WERI-Rb-1 (cell line): ENCODE measurements around the gene TMX4.

Source experiments
- DNase-seq: peaks from one replicate; pipeline ENCODE4 v3.0.0-alpha.2; 2020
- H3K27ac ChIP-seq: fragments of 250-450 bp; sonication (Bioruptor Pico); 2 replicates; pipeline ENCODE4 v1.5.1; 2020; ENCODE audit warnings: mild to moderate bottlenecking, moderate library complexity
- H3K27me3 ChIP-seq: fragments of 250-450 bp; sonication (Bioruptor Pico); 2 replicates; pipeline ENCODE4 v1.5.1; 2021; ENCODE audit warnings: mild to moderate bottlenecking, low read depth, moderate library complexity; ENCODE audit not compliant: insufficient read depth, severe bottlenecking
- H3K36me3 ChIP-seq: fragments of 250-450 bp; sonication (Bioruptor Pico); 2 replicates; pipeline ENCODE4 v1.5.1; 2020; ENCODE audit warnings: mild to moderate bottlenecking, moderate library complexity
- H3K4me3 ChIP-seq: 2 replicates; pipeline ENCODE4 v1.5.1; 2011; ENCODE audit warnings: low read depth, mild to moderate bottlenecking, control low read depth, low read length
- H3K9me3 ChIP-seq: fragments of 250-450 bp; sonication (Bioruptor Pico); 2 replicates; pipeline ENCODE4 v1.5.1; 2021; ENCODE audit warnings: mild to moderate bottlenecking, moderate library complexity; ENCODE audit not compliant: severe bottlenecking
- TF ChIP-seq, protein P1 (sequence below): IDR thresholded peaks from 2 replicates; pipeline ENCODE4 v1.5.1; 2011; ENCODE audit warnings: low read depth, mild to moderate bottlenecking, control low read depth, inconsistent platforms, low read length

Gene TMX4

DNA sequence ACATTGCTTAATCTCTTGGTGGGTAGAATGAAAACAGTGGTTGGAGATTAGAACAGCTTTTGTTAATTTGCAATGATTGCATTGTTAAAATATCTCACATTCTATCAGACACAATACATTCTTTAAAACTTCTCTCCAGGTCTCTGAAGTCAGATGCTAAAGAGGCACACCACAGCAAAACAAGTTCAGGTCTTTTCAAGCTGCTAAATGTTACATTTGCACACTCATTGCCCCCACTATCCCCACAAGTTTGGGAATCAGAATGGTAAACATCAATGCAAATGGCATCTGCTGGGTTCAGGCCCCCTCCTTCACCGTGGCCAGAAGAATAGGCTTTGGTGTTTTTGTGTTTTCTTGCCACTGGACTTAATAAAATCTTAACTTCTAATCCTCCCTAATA, 69.2 kb downstream of the TMX4 start:
- DNase-seq: no peak

DNA sequence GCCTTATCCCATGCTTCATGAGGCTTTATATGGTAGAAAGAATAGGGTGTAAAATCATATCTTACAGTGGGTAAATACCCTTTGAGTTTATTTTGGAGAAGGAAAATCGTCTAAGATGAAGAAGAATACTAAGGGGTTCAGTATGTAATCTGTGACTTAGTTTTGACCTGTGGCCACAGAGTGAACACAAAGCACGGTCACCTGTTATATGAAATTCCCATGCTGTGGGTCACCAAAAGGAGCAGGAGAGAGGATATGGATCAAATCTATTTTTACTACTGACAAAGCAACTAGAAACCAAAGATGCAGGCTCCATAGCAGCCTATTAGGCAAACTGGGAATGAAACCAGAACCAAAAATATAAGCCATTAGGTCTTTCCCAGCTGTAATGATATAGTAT, 75.7 kb downstream of the TMX4 start:
- no peak for DNase-seq
- Histone ChIP-seq H3K27me3 (no peaks in the 10 kb centered on the region), H3K27ac (no peak overlapping the region), H3K9me3 (peaks cover 3% of the 10 kb centered on the region), H3K36me3 (no peaks in the 10 kb centered on the region), H3K4me3 (no peak overlapping the region)
- TF ChIP-seq, protein P1, sequence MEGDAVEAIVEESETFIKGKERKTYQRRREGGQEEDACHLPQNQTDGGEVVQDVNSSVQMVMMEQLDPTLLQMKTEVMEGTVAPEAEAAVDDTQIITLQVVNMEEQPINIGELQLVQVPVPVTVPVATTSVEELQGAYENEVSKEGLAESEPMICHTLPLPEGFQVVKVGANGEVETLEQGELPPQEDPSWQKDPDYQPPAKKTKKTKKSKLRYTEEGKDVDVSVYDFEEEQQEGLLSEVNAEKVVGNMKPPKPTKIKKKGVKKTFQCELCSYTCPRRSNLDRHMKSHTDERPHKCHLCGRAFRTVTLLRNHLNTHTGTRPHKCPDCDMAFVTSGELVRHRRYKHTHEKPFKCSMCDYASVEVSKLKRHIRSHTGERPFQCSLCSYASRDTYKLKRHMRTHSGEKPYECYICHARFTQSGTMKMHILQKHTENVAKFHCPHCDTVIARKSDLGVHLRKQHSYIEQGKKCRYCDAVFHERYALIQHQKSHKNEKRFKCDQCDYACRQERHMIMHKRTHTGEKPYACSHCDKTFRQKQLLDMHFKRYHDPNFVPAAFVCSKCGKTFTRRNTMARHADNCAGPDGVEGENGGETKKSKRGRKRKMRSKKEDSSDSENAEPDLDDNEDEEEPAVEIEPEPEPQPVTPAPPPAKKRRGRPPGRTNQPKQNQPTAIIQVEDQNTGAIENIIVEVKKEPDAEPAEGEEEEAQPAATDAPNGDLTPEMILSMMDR: no peak

More for the DNA sequence above, 69.2 kb downstream of the TMX4 start:
- Histone ChIP-seq H3K27ac (no peak overlapping the region), H3K27me3 (no peaks in the 10 kb centered on the region), H3K36me3 (no peaks in the 10 kb centered on the region), H3K4me3 (no peak overlapping the region), H3K9me3 (peaks cover 3% of the 10 kb centered on the region)
- TF ChIP-seq, protein P1: no peak

DNA sequence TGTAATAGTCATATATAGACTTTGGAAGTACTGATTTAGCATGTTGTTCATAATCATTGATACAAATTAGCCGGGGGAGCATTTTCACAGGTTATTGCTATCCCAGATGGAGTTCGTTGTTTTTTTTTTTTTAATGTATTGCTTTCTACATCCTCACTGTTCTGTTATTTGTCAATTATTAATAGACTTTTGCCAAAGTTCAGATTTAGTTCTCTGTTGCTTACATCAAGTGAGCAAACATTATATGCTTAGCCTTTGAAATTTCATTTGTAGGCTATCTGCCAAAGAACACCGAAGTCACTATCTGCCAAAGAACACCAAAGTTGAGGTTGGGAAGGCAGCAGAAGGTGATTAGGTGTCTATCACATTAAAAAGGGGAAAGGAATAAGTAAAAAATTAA, 79.2 kb downstream of the TMX4 start, which contains the start of gene HAO1:
Gene HAO1, minus strand, starts transcription at position 118 of the 400 bp plus-strand sequence. Its CDS starts 36 bp downstream, at position 82.
- H3K4me3 ChIP-seq: no peak within 1 kb of the TSS
- TF ChIP-seq, protein P1: no peak
- no peak for DNase-seq
- no peaks in the 10 kb centered on the region for H3K36me3 ChIP-seq
- H3K27ac ChIP-seq: no peak within 1 kb of the TSS
- no peaks in the 10 kb centered on the region for H3K9me3 ChIP-seq
- no peaks in the 10 kb centered on the region for H3K27me3 ChIP-seq

DNA sequence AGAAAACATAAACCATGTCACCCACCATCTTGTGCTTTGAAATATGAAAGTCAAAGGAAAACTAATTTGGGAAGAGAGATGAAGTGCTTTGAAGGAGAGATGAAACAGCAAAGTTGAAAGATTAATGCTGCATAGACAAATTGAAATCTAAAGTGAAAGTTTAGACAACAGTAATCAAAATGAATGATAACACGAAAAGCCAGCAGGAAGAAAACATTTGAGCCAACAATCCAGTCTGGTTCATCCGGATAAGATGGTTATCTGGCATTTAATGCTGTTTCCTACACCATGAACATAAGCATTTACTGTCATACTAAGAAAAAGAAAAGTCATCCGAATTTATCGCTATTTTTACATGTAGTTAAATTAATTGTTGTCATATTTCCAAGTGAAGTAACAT, 79.9 kb downstream of the TMX4 start:
- no peak overlapping the region for H3K4me3 ChIP-seq
- H3K27me3 ChIP-seq: no peaks in the 10 kb centered on the region
- no peak overlapping the region for H3K27ac ChIP-seq
- DNase-seq: no peak
- no peaks in the 10 kb centered on the region for H3K36me3 ChIP-seq
- TF ChIP-seq, protein P1: no peak
- no peaks in the 10 kb centered on the region for H3K9me3 ChIP-seq

DNA sequence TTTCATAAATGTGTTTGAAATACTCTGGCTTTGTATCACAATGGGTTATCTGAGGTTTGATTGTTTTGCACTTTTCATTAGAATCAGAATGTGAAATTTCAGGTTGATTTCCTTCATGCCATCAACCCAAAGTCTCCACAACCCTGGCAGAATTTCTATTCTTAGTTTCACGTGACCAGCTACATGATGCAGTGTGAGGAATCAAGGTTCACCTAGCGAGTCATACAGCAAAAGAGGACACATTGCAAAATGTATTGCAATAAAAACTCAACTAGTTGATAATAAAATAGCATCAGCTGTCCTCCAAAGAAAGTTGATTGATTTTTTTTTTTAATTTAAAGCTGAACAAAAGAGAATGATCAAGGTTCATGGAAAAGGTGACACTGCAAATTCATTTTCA, 81.5 kb downstream of the TMX4 start:
- no peaks in the 10 kb centered on the region for H3K9me3 ChIP-seq
- DNase-seq: no peak
- H3K4me3 ChIP-seq: no peak overlapping the region
- H3K27me3 ChIP-seq: no peaks in the 10 kb centered on the region
- TF ChIP-seq, protein P1: no peak
- H3K36me3 ChIP-seq: no peaks in the 10 kb centered on the region
- H3K27ac ChIP-seq: no peak overlapping the region

DNA sequence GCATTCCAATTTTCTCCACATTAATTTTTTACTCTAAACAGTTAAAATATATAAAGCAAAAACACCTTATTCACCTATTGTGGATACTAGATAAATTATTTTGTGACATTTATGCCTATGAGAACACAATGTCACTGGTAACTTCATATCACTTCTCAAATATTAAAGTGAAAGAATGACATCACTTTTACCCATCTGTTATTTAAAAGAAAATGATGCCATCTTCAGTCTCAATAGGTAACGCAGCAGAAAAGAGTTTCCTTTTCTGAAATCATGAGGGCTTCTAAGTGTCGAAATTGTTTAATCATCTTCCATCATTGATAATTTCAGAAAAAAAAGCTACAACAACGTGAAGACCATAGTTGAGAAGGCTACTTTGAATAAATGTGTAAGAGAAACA, 82.2 kb downstream of the TMX4 start:
- no peaks in the 10 kb centered on the region for H3K9me3 ChIP-seq
- TF ChIP-seq, protein P1: no peak
- no peak for DNase-seq

More for the DNA sequence above, 82.2 kb downstream of the TMX4 start:
- H3K4me3 ChIP-seq: no peak overlapping the region
- H3K36me3 ChIP-seq: no peaks in the 10 kb centered on the region
- H3K27ac ChIP-seq: no peak overlapping the region
- H3K27me3 ChIP-seq: no peaks in the 10 kb centered on the region
